Epithelial cell of proximal tubule (primary cell): ENCODE data around the gene HAO1. TPM values are rescaled to one million over a fixed set of nuclear protein-coding genes. Genes with fewer than 3 reads are reported as not detected.
A peak's percentile ranks its signal among the peaks of the same experiment; 100 is the strongest.
"Not testable (repeated sequence)": the region's sequence is repeated elsewhere in the genome, so short reads cannot be mapped to it uniquely, and the experiment has no call there.

Source experiments
- DNase-seq: peaks from one replicate; pipeline ENCODE4 v3.0.0-alpha.2; 2011; ENCODE audit warnings: low read depth
- H3K4me3 ChIP-seq: 2 replicates; pipeline ENCODE4 v1.5.1; 2011; ENCODE audit warnings: low read depth, mild to moderate bottlenecking, low read length
- CTCF ChIP-seq: conservative IDR thresholded peaks from 2 replicates; pipeline ENCODE4 v1.5.1; 2012; ENCODE audit warnings: low read depth, mild to moderate bottlenecking, low read length
- total RNA-seq: library from RNA; depleted of rRNA; stranded (reverse); fragments of >200 nt; gene quantifications from 2 replicates; pipeline ENCODE4 v1.2.3, GENCODE V29; 2015

HAO1 gene
- total RNA-seq, 1 donor from 2014 or later: not detected

GRCh38 chr20:7848351-7848750, 91.9 kb downstream of the HAO1 start:
- H3K4me3 ChIP-seq: no peak overlapping the region
- TF ChIP-seq CTCF: no peak
- no peak for DNase-seq

- TF ChIP-seq CTCF: no peak
- peak; percentile 64 for DNase-seq
- no peak overlapping the region for H3K4me3 ChIP-seq
Observed at GRCh38 chr20:7843613-7844012, 96.6 kb downstream of the HAO1 start.

- H3K4me3 ChIP-seq: no peak overlapping the region
- TF ChIP-seq CTCF: no peak
- peak; percentile 82 for DNase-seq
Observed at GRCh38 chr20:7841971-7842310, 98.3 kb downstream of the HAO1 start.

GRCh38 chr20:7841291-7841970, 98.8 kb downstream of the HAO1 start:
- TF ChIP-seq CTCF: no peak
- no peak for DNase-seq
- no peak overlapping the region for H3K4me3 ChIP-seq

- TF ChIP-seq CTCF: no peak
- DNase-seq: no peak
Observed at GRCh38 chr20:7836076-7836475, 104.2 kb downstream of the HAO1 start.

GRCh38 chr20:7834441-7834840, 105.8 kb downstream of the HAO1 start:
- not testable (repeated sequence) for DNase-seq, H3K4me3 ChIP-seq

More at GRCh38 chr20:7836076-7836475, 104.2 kb downstream of the HAO1 start:
- no peak overlapping the region for H3K4me3 ChIP-seq

Other genes starting within 250 kb of the HAO1 start
- 15.3 and 23.5 TPM in 2 replicates for gene TMX4, start 79.3 kb upstream of the HAO1 start, total RNA-seq
- gene PLCB1, start 191.8 kb upstream of the HAO1 start, total RNA-seq: 0.07 and 2.2 TPM in 2 replicates